Endothelial cell (in vitro differentiated cells): ENCODE data around the gene AQP2. TPM values are rescaled to one million over a fixed set of nuclear protein-coding genes. Genes with fewer than 3 reads are reported as not detected.

Experiments
- DNase-seq: peaks from one replicate; pipeline ENCODE4 v3.0.0; 2021; ENCODE audit warnings: low spot score
- H3K27ac Mint-ChIP-seq: one replicate; pipeline ENCODE4 v1.8.0; 2021; ENCODE audit warnings: mixed read lengths, inconsistent platforms; ENCODE audit not compliant: unreplicated experiment
- H3K27me3 Mint-ChIP-seq: one replicate; pipeline ENCODE4 v1.8.0; 2021; ENCODE audit warnings: mild to moderate bottlenecking, moderate library complexity, mixed read lengths, inconsistent platforms; ENCODE audit not compliant: unreplicated experiment
- H3K36me3 Mint-ChIP-seq: one replicate; pipeline ENCODE4 v1.8.0; 2021; ENCODE audit warnings: mild to moderate bottlenecking, low read depth, mixed read lengths, inconsistent platforms; ENCODE audit not compliant: unreplicated experiment
- H3K4me1 Mint-ChIP-seq: one replicate; pipeline ENCODE4 v1.8.0; 2021; ENCODE audit warnings: mild to moderate bottlenecking, mixed read lengths, inconsistent platforms; ENCODE audit not compliant: unreplicated experiment
- H3K4me3 Mint-ChIP-seq: one replicate; pipeline ENCODE4 v1.8.0; 2021; ENCODE audit warnings: mild to moderate bottlenecking, mixed read lengths, inconsistent platforms; ENCODE audit not compliant: unreplicated experiment
- H3K9me3 Mint-ChIP-seq: one replicate; pipeline ENCODE4 v1.8.0; 2021; ENCODE audit warnings: mixed read lengths, inconsistent platforms; ENCODE audit not compliant: unreplicated experiment
- CTCF ChIP-seq: fragments of 200-600 bp; sonication (generic); IDR thresholded peaks from one replicate; pipeline ENCODE4 v1.5.0; 2021; ENCODE audit warnings: antibody characterized with exemption; ENCODE audit not compliant: unreplicated experiment
- total RNA-seq: library from RNA; stranded (reverse); fragmentation: NEBNext Ultra II Directional; extraction: Animal tissue kit (Norgen Biotek cat#: 25700); gene quantifications from one replicate; pipeline ENCODE4 v1.2.1, GENCODE V29; 2021; ENCODE audit not compliant: unreplicated experiment

The AQP2 gene
- total RNA-seq, 1 donor from 2014 or later = 0.05 TPM

- Mint-ChIP-seq H3K27ac (no peak overlapping the region), H3K27me3 (peaks cover 2% of the 10 kb centered on the region), H3K4me1 (peaks cover 14% of the 10 kb centered on the region), H3K36me3 (no peaks in the 10 kb centered on the region), H3K4me3 (no peak overlapping the region), H3K9me3 (no peaks in the 10 kb centered on the region)
- DNase-seq = no peak
- no peak for TF ChIP-seq CTCF
These were observed 6.5 kb upstream of the AQP2 start for GRCh38 chr12:49944046-49944445.

GRCh38 chr12:49944718-49945117 lies 5.8 kb upstream of the AQP2 start:
- no peak overlapping the region for H3K27ac Mint-ChIP-seq
- H3K4me3 Mint-ChIP-seq = no peak overlapping the region
- peaks cover 2% of the 10 kb centered on the region for H3K27me3 Mint-ChIP-seq
- no peaks in the 10 kb centered on the region for H3K9me3 Mint-ChIP-seq
- peaks cover 14% of the 10 kb centered on the region for H3K4me1 Mint-ChIP-seq
- DNase-seq = no peak
- TF ChIP-seq CTCF = no peak
- H3K36me3 Mint-ChIP-seq = no peaks in the 10 kb centered on the region

- Mint-ChIP-seq H3K4me3 (peak overlapping the region; percentile 73), H3K27ac (peak overlapping the region; percentile 62), H3K9me3 (no peaks in the 10 kb centered on the region), H3K36me3 (no peaks in the 10 kb centered on the region), H3K4me1 (peaks cover 14% of the 10 kb centered on the region), H3K27me3 (peaks cover under 1% of the 10 kb centered on the region)
- TF ChIP-seq CTCF = peak; percentile 86
- DNase-seq = peak; percentile 88
These were observed 5.0 kb upstream of the AQP2 start for GRCh38 chr12:49945394-49946080.

- no peak for TF ChIP-seq CTCF
- H3K4me1 Mint-ChIP-seq = peaks cover 16% of the 10 kb centered on the region
- no peak overlapping the region for H3K4me3 Mint-ChIP-seq
- no peak overlapping the region for H3K27ac Mint-ChIP-seq
- no peaks in the 10 kb centered on the region for H3K9me3 Mint-ChIP-seq
- H3K27me3 Mint-ChIP-seq = peaks cover 2% of the 10 kb centered on the region
- DNase-seq = no peak
- H3K36me3 Mint-ChIP-seq = no peaks in the 10 kb centered on the region
These were observed 4.5 kb upstream of the AQP2 start for GRCh38 chr12:49946086-49946485.

- H3K4me3 Mint-ChIP-seq = no peak overlapping the region
- H3K9me3 Mint-ChIP-seq = no peaks in the 10 kb centered on the region
- no peaks in the 10 kb centered on the region for H3K36me3 Mint-ChIP-seq
- peaks cover 16% of the 10 kb centered on the region for H3K4me1 Mint-ChIP-seq
- H3K27me3 Mint-ChIP-seq = peaks cover 6% of the 10 kb centered on the region
- no peak overlapping the region for H3K27ac Mint-ChIP-seq
- no peak for TF ChIP-seq CTCF
- no peak for DNase-seq
These were observed 4.0 kb upstream of the AQP2 start for GRCh38 chr12:49946497-49946896.
